Measurements from ENCODE around the gene NFAM1. TPM values are rescaled to one million over a fixed set of nuclear protein-coding genes. Genes with fewer than 3 reads are reported as not detected.

Gene NFAM1
- total and polyA plus RNA-seq, 11 donors: 0.33 to 13.5 (median 1.2) TPM

DNA sequence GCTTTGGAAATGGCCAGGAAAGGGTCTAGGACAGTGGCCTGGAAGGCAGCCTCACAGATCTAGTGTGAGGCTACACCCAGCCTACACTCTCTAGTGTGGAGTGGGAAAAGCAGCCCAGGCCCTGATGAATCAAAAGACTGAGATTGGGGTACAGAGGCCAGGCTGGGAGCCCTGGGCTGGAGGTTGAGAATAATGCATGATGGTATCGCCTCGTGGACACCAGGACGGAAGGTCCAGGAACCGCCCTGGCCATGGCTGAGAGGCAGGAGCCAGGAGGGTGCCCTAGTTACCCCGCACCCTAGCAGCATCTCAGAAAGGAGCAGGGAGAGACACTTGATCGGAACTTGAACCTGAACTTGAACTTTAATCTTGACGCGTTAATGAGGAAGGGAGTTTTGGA, 40.5 kb upstream of the NFAM1 start:
- H3K27me3 ChIP-seq: no peaks in the 10 kb centered on the region

DNA sequence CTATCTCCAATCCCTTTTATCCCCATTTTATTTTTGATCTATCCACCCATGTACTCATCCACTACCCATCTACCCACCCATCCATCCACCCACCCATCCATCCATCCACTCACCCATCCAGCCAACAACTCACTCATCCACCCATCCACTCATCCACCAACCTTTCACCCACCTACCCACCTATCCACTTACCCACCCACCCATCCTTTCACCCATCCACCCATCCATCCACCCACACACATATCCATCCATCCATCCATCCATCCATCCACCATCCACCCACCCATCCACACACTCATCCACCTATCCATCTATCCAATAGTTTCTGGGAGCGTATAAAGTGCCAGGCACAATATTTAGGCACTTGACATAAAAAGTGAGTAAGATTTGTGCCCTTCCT, 39.2 kb upstream of the NFAM1 start:
- WGBS, 4 donors: 93 to 95% (median 94%) methylated on average over 1 of the region's 1 CpG
- Histone ChIP-seq H3K4me1 (no peaks in the 10 kb centered on the region), H3K9me3 (no peaks in the 10 kb centered on the region), H3K27ac (no peak overlapping the region), H3K36me3 (no peaks in the 10 kb centered on the region), H3K4me3 (no peak overlapping the region), H3K27me3 (no peaks in the 10 kb centered on the region)
- ATAC-seq (no peak), DNase-seq (no peak)
- intact Hi-C loops (cut with DNase I): loop anchor here in 1 of 10 donors (10.0 kb wide), 1 partner anchor 497 kb away; no protein-coding TSS in a partner anchor
- no peak for TF ChIP-seq POLR2A (IDR thresholded peaks at IDR 0.05)
- TF ChIP-seq, protein P1, sequence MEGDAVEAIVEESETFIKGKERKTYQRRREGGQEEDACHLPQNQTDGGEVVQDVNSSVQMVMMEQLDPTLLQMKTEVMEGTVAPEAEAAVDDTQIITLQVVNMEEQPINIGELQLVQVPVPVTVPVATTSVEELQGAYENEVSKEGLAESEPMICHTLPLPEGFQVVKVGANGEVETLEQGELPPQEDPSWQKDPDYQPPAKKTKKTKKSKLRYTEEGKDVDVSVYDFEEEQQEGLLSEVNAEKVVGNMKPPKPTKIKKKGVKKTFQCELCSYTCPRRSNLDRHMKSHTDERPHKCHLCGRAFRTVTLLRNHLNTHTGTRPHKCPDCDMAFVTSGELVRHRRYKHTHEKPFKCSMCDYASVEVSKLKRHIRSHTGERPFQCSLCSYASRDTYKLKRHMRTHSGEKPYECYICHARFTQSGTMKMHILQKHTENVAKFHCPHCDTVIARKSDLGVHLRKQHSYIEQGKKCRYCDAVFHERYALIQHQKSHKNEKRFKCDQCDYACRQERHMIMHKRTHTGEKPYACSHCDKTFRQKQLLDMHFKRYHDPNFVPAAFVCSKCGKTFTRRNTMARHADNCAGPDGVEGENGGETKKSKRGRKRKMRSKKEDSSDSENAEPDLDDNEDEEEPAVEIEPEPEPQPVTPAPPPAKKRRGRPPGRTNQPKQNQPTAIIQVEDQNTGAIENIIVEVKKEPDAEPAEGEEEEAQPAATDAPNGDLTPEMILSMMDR (IDR thresholded peaks at IDR 0.05): no peak

More for the DNA sequence above, 40.5 kb upstream of the NFAM1 start:
- Histone ChIP-seq H3K27ac (no peak overlapping the region), H3K36me3 (no peaks in the 10 kb centered on the region), H3K9me3 (no peaks in the 10 kb centered on the region), H3K4me1 (no peaks in the 10 kb centered on the region), H3K4me3 (no peak overlapping the region)
- no peak for TF ChIP-seq POLR2A (IDR thresholded peaks at IDR 0.05)
- TF ChIP-seq, protein P1 (IDR thresholded peaks at IDR 0.05): no peak
- intact Hi-C loops (cut with DNase I): loop anchor here in 1 of 10 donors (10.0 kb wide), 1 partner anchor 498 kb away; no protein-coding TSS in a partner anchor
- ATAC-seq (peak in 1 of 4 donors; percentile 22), DNase-seq (no peak)
- WGBS, 4 donors: 82 to 93% (median 85%) methylated on average over 8 of the region's 8 CpGs

DNA sequence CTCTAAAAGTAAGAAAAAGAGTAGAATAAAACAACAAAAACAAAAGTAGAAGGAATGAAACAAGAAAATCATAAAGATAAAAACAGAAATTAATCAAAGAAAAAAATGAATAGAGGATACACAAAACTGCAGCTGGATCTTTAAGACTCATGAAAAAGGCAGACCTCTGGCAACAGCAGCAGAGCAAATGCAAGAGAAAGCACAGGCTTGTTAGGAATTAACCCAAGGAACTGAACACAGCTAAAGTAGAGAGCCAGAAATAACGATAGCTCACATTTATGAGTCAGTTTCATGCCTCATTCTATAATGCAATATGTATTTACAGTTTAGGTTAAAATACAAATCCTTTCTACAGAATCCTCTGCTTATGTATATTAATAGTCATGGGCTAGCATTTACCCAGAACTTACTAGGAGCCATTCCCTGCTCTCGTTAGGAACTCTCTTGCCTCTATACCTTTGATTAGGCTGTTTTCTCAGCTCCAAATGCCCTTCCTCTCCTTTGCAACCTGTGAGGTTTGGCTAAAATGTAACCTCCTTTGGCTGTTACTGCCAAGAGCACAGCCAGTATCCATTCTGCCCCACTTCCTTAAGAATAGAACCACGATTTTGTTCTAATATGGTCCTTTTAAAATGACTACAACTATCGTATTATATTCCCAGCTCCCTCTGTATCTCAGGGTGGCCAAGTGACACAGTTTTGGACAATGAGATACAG, 38.3 kb upstream of the NFAM1 start:
- WGBS, 4 donors: 55 to 73% (median 65%) methylated on average over 4 of the region's 4 CpGs
- TF ChIP-seq POLR2A (IDR thresholded peaks at IDR 0.05): no peak
- TF ChIP-seq, protein P1 (IDR thresholded peaks at IDR 0.05): no peak
- Histone ChIP-seq H3K9me3 (no peaks in the 10 kb centered on the region), H3K27me3 (no peaks in the 10 kb centered on the region), H3K4me3 (no peak overlapping the region), H3K36me3 (no peaks in the 10 kb centered on the region), H3K27ac (no peak overlapping the region), H3K4me1 (no peaks in the 10 kb centered on the region)
- ATAC-seq: no peak
- intact Hi-C loops (cut with DNase I): loop anchor here in 1 of 10 donors (10.0 kb wide), 1 partner anchor 496 kb away; no protein-coding TSS in a partner anchor
- no peak for DNase-seq

DNA sequence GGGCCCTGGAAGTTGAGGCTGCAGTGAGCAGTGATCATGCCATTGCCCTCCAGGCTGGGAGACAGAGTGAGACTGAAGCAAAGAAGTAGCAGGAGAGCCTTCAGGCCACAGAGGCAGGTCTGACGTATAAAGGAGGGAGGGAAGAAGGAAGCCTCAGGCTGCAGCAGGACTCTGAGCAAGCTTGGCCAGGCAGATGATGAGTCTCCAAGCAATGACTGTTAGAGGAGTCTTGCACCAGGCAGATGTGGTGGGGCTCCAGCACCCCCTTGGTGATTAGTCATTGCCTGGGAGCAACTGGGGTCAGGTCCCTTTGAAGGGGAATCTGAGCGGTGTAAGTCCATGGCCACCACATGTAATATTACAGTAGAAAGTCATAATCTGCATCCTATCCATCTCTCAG, 36.6 kb upstream of the NFAM1 start:
- ATAC-seq: no peak
- Histone ChIP-seq H3K9me3 (no peaks in the 10 kb centered on the region), H3K4me1 (no peaks in the 10 kb centered on the region), H3K4me3 (no peak overlapping the region), H3K36me3 (no peaks in the 10 kb centered on the region), H3K27ac (no peak overlapping the region), H3K27me3 (peaks cover 0 to 3% (median 0%) of the 10 kb centered on the region in 9 donors)
- 83 to 88% (median 84%) methylated on average over 2 of the region's 2 CpGs for WGBS, 4 donors
- TF ChIP-seq, protein P1 (IDR thresholded peaks at IDR 0.05): no peak
- no peak for TF ChIP-seq POLR2A (IDR thresholded peaks at IDR 0.05)
- intact Hi-C loops (cut with DNase I): no loop called here
- DNase-seq: no peak
